Subcutaneous abdominal adipose tissue (tissue), 5 donors: ENCODE data around the gene ASCC3.

Source experiments
- H3K27ac ChIP-seq: one replicate; pipeline ENCODE4 v1.7.0; 2013; ENCODE audit warnings: low read depth, mild to moderate bottlenecking, inconsistent platforms, low read length, moderate library complexity
- H3K27me3 ChIP-seq, 5 donors: one replicate each; pipeline ENCODE4 v1.7.0; 2013; ENCODE audit warnings: low read length in 5 of 5, inconsistent platforms in 1 of 5; ENCODE audit not compliant: control insufficient read depth in 5 of 5, insufficient read depth in 4 of 5
- H3K36me3 ChIP-seq, 5 donors: one replicate each; pipeline ENCODE4 v1.7.0; 2013; ENCODE audit warnings: low read length in 5 of 5; ENCODE audit not compliant: control insufficient read depth in 5 of 5, insufficient read depth in 5 of 5
- H3K4me1 ChIP-seq, 5 donors: one replicate each; pipeline ENCODE4 v1.7.0; 2013; ENCODE audit warnings: low read length in 5 of 5, mild to moderate bottlenecking in 3 of 5, moderate library complexity in 1 of 5; ENCODE audit not compliant: control insufficient read depth in 5 of 5, insufficient read depth in 5 of 5
- H3K4me3 ChIP-seq, 5 donors: one replicate each; pipeline ENCODE4 v1.7.0; 2013; ENCODE audit warnings: low read length in 5 of 5, low read depth in 1 of 5
- H3K9ac ChIP-seq, 5 donors: one replicate each; pipeline ENCODE4 v1.7.0; 2013; ENCODE audit warnings: low read length in 5 of 5, mild to moderate bottlenecking in 4 of 5, moderate library complexity in 3 of 5
- H3K9me3 ChIP-seq, 5 donors: one replicate each; pipeline ENCODE4 v1.7.0; 2013; ENCODE audit warnings: low read length in 5 of 5; ENCODE audit not compliant: control insufficient read depth in 5 of 5
- donor health status: healthy.
- donor health status: healthy.
- donor health status: healthy.
- donor health status: healthy.
- donor health status: healthy.

Gene ASCC3

DNA sequence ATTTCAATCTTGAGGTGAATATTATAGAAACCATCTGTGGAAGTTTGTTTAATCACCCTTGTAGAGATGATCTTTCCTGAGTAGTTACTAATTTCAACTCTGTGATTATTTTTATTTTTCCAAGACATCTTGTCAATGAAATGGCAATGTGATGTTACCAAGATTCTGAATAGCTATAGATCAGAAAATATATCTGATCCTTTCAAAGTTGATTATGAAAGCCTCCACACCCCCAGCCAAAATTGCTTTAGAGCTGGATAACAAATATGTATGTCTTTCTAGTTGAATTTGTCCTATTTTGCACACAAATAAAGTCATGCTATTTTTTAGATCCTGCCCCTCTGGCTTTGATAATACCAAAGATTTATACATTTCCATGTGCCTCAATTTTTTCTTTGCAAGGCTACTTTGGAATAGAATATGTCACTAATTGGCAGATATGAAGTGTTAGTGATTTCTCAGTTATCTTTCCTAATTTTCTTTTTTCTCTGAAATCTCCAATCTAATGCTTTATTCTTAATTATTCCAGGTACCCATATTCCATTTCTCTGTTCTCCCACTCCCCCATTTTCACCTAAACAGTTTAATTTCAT lies 421.4 kb downstream of the ASCC3 start:
- Histone ChIP-seq H3K36me3 (no peaks in the 10 kb centered on the region), H3K4me1 (peaks cover 0 to 50% (median 34%) of the 10 kb centered on the region in 5 donors), H3K9ac (peak overlapping the region in 1 of 5 donors; percentile 16), H3K27me3 (peaks cover 25 to 87% (median 65%) of the 10 kb centered on the region in 5 donors), H3K9me3 (no peaks in the 10 kb centered on the region), H3K4me3 (no peak overlapping the region), H3K27ac (no peak overlapping the region)

DNA sequence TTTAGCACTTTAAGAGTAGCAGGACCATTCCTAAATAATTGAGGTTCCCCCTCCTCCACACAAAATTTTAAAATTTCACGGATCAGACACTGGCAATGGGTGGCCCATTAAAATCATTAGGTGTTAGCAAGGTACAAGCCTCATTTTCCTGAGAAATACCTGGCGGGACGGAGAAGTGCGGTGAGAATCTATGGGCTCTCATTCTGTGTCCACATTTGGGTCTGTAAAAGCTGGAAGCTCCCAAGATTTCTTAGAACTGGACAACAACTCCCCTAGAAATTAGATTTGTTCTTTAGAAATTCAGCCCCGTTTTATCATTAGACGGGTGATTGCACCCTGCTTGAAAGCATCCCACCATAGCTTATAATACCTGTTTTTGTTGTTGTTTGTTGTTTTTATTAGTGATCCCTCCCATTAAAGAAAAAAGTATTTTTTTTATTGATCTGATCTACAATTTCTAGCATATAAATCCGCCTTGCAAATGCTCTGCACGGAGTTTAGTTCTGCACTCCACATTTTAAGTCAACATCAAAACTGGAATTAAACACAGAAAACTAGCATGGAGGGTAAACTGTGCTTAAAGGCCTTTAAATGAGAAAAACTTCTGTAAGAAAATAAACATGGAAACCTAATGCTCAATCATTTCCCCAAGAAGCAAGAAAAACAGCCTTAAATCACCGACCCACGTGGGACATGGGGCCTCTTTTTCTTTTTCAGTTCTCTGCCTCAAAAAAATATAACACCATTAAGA lies 422.1 kb downstream of the ASCC3 start:
- no peak overlapping the region for H3K9ac ChIP-seq
- H3K27me3 ChIP-seq: peaks cover 18 to 86% (median 64%) of the 10 kb centered on the region in 5 donors
- H3K36me3 ChIP-seq: no peaks in the 10 kb centered on the region
- peaks cover 0 to 47% (median 27%) of the 10 kb centered on the region in 5 donors for H3K4me1 ChIP-seq
- no peaks in the 10 kb centered on the region for H3K9me3 ChIP-seq
- no peak overlapping the region for H3K4me3 ChIP-seq
- H3K27ac ChIP-seq: no peak overlapping the region
